ENCODE measurements around the gene PKNOX1.

- TF ChIP-seq CTCF (IDR thresholded peaks at IDR 0.05) (no peak), POLR2AphosphoS5 (IDR thresholded peaks at IDR 0.05; ENCODE audit: insufficient read depth in 1 of 2, low read depth in 1 of 2) (no peak)
Measured at GRCh38 chr21:43031121-43031619, 56.8 kb downstream of the PKNOX1 start.

All from vagina (tissue), 2 donors.